Cardiac muscle cell (in vitro differentiated cells and primary cell): Measurements from ENCODE around the gene HYAL2. TPM values are rescaled to one million over a fixed set of nuclear protein-coding genes. Genes with fewer than 3 reads are reported as not detected.

Source experiments
- DNase-seq, 2 donors: peaks; one replicate each; pipeline versions ENCODE4 v3.0.0 to v3.0.0-alpha.2; 2010 to 2017; ENCODE audit warnings: low read depth in 1 of 2, low spot score in 1 of 2
- H3K27ac ChIP-seq: fragments of 200-600 bp; sonication (generic); 2 replicates; pipeline ENCODE4 v1.5.1; 2016
- H3K27me3 ChIP-seq: fragments of 200-600 bp; sonication (generic); 2 replicates; pipeline ENCODE4 v1.6.0; 2016; ENCODE audit warnings: control low read depth
- H3K36me3 ChIP-seq: fragments of 200-600 bp; sonication (generic); 2 replicates; pipeline ENCODE4 v1.5.1; 2016; ENCODE audit warnings: control low read depth
- H3K4me1 ChIP-seq: fragments of 200-600 bp; sonication (generic); 2 replicates; pipeline ENCODE4 v1.8.1; 2017; ENCODE audit warnings: low read depth, mild to moderate bottlenecking, mixed run types
- H3K4me3 ChIP-seq: fragments of 200-600 bp; sonication (generic); 2 replicates; pipeline ENCODE4 v1.5.1; 2016; ENCODE audit warnings: mild to moderate bottlenecking
- H3K9me3 ChIP-seq: fragments of 200-600 bp; sonication (generic); 2 replicates; pipeline ENCODE4 v1.5.1; 2017; ENCODE audit warnings: low read depth, mild to moderate bottlenecking, control low read depth
- polyA plus RNA-seq: library from polyadenylated mRNA; unstranded; fragments of >200 nt; fragmentation: Nextera tagmentation; extraction: Ambion mirVana; gene quantifications from 2 replicates; pipeline ENCODE4 v1.2.1, GENCODE V29; 2016
- total RNA-seq: library from RNA; depleted of rRNA; stranded (reverse); fragments of >200 nt; gene quantifications from 2 replicates; pipeline ENCODE4 v1.2.3, GENCODE V29; 2016
- TF ChIP-seq, protein P1 (sequence below): IDR thresholded peaks from 2 replicates; pipeline ENCODE4 v1.5.1; 2012; ENCODE audit warnings: low read depth, mild to moderate bottlenecking, low read length

HYAL2 gene
- total and polyA plus RNA-seq, 2 experiments from 2014 or later: 88.3 to 124 TPM

DNA sequence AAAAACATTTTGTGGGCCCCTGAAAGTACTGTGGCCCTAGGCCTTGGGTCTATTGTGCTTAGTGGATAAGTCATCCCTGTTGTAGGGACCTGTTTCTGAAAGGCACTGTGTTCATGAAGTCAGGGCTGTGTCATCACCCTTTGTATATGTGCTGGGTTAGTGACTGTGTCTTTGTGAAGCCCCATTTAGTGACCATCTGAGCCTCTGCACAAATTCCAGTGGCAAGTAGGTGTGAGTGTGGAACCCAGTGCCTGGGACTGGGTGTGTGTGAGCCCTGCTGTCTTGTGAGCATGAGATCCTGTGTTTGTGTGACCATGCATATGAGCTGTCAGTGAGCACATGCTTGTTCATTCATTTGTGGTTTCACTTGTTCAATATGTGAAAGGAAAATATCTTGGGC lies 17.9 kb downstream of the HYAL2 start:
- TF ChIP-seq, protein P1, sequence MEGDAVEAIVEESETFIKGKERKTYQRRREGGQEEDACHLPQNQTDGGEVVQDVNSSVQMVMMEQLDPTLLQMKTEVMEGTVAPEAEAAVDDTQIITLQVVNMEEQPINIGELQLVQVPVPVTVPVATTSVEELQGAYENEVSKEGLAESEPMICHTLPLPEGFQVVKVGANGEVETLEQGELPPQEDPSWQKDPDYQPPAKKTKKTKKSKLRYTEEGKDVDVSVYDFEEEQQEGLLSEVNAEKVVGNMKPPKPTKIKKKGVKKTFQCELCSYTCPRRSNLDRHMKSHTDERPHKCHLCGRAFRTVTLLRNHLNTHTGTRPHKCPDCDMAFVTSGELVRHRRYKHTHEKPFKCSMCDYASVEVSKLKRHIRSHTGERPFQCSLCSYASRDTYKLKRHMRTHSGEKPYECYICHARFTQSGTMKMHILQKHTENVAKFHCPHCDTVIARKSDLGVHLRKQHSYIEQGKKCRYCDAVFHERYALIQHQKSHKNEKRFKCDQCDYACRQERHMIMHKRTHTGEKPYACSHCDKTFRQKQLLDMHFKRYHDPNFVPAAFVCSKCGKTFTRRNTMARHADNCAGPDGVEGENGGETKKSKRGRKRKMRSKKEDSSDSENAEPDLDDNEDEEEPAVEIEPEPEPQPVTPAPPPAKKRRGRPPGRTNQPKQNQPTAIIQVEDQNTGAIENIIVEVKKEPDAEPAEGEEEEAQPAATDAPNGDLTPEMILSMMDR: no peak
- H3K4me3 ChIP-seq: no peak overlapping the region
- no peak overlapping the region for H3K27ac ChIP-seq
- H3K9me3 ChIP-seq: peaks cover 4% of the 10 kb centered on the region
- DNase-seq: no peak
- peaks cover 8% of the 10 kb centered on the region for H3K4me1 ChIP-seq
- H3K27me3 ChIP-seq: no peaks in the 10 kb centered on the region
- H3K36me3 ChIP-seq: no peaks in the 10 kb centered on the region

GRCh38 chr3:50303013-50303815 lies 19.3 kb downstream of the HYAL2 start, which contains the start of gene HYAL1:
Gene HYAL1 (minus strand): TSS chr3:50303574. CDS start chr3:50302956, 618 bp downstream.
- no peaks in the 10 kb centered on the region for H3K9me3 ChIP-seq
- H3K4me3 ChIP-seq: no peak within 1 kb of the TSS
- no peaks in the 10 kb centered on the region for H3K36me3 ChIP-seq
- H3K27ac ChIP-seq: peak within 1 kb of the TSS; percentile 76
- peak; percentile 36 to 60 for DNase-seq
- TF ChIP-seq, protein P1: peak; percentile 16
- H3K27me3 ChIP-seq: no peaks in the 10 kb centered on the region
- H3K4me1 ChIP-seq: peaks cover 15% of the 10 kb centered on the region

- H3K4me3 ChIP-seq: no peak overlapping the region
- no peaks in the 10 kb centered on the region for H3K36me3 ChIP-seq
- no peaks in the 10 kb centered on the region for H3K9me3 ChIP-seq
- no peak for DNase-seq
- no peaks in the 10 kb centered on the region for H3K27me3 ChIP-seq
- peak overlapping the region; percentile 76 for H3K27ac ChIP-seq
- TF ChIP-seq, protein P1: no peak
- peaks cover 15% of the 10 kb centered on the region for H3K4me1 ChIP-seq
These were observed 20.2 kb downstream of the HYAL2 start for GRCh38 chr3:50302095-50303012.

- Histone ChIP-seq H3K27me3 (no peaks in the 10 kb centered on the region), H3K27ac (no peak overlapping the region), H3K4me3 (no peak overlapping the region), H3K4me1 (peaks cover 15% of the 10 kb centered on the region), H3K36me3 (no peaks in the 10 kb centered on the region), H3K9me3 (no peaks in the 10 kb centered on the region)
- no peak for DNase-seq
- TF ChIP-seq, protein P1: no peak
These were observed 21.8 kb downstream of the HYAL2 start for GRCh38 chr3:50300681-50301254.

DNA sequence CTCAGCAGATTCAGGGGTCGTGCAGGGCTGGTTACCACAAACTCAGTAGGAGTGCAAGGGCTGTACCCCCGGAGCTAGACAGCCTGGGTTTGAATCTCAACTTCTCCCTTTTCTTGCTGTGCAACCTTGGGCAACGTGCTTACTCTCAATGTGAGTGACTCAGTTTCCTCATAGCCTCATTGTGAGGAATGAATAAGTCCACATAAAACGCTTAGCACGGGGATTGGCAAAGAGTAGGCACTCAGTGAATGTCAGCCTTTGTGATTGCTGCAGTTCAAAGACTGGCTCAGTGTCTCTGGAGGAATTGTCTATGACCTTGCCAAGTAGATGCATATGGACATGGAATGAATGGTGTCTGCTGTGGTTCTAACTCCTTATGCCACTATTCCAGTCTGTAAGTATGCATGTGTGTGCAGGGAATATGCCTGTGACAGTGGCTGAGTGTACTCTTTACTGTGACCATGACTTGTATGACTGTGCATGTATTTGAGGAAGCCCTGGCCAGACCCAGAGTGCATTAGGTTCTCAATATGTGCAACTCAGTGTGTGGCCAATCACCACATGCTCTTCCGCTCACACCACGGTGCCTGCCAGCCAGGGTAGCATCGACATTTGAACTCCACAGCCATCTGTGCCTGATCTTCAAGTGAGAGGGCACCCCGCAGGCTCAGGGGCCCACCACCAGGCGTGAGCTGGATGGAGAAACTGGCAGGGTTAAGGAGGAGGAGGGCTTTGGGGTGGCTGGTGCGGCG lies 22.4 kb downstream of the HYAL2 start:
- H3K36me3 ChIP-seq: no peaks in the 10 kb centered on the region
- DNase-seq: peak in 1 of 2 donors; percentile 40
- H3K27ac ChIP-seq: peak overlapping the region; percentile 70
- H3K4me1 ChIP-seq: peaks cover 15% of the 10 kb centered on the region
- H3K4me3 ChIP-seq: peak overlapping the region; percentile 29
- TF ChIP-seq, protein P1: no peak
- H3K9me3 ChIP-seq: no peaks in the 10 kb centered on the region
- no peaks in the 10 kb centered on the region for H3K27me3 ChIP-seq
